Measurements from ENCODE around the gene PLAGL1.
"Not testable (repeated sequence)": the region's sequence is repeated elsewhere in the genome, so short reads cannot be mapped to it uniquely, and the experiment has no call there.

The PLAGL1 gene

DNA sequence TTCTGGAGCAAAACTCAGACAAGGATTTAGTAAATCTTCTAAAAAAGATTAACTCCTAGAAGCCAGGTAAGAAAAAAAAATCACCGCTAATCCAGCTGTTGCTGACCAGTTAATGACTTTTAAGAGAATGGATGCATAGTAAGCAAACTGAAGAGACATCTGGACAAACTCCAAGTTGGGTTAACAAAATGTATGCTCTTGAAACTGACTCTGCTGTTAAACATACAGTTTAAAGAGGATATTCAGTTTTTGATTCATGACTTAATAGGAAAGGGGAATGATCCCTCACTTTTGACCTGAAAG lies 70.4 kb downstream of the PLAGL1 start:
- DNase-seq (ENCODE audit: low spot score) = no peak

DNA sequence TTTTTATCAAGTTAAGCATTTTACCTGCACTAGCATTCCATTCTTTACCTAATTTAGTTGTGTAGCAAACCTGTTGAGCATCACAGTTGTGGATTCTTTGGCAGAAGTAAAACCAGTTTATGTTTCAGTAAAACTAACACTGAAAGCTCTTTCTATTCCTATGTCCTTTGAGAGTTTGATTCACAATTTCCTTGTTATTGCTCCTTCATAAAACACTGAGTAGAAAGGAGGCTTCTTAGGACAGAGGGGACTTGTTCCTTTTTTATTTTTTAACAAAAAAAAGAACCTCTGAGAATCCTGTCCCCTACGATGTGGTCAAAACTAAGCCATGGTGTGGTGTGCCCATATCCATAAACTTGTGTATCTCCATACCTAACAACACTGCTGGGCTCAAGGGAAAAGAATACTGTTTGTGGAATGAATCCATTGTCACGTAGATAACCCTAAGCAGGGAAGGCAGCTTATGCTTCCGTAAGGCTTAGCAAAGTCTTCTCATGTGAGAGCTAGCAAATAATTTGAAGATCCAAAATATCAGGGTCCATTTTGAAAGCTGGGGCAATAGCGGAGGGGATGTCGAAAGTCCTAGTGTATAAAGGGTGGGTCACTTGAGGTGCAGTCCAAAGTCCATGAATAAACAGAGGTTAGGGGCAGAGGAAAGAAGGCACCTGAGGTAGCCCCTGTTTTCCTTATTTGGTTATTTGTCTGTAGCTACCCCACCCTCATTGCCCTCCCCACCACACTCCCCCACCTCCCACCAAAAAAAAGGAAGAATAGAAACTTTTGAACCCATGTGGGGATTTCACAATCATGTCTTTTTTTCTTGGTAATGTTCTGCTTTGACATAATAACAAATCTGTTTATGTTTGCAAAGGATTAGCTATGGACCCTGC lies 71.0 kb downstream of the PLAGL1 start:
- no peak for DNase-seq (ENCODE audit: low spot score)

DNA sequence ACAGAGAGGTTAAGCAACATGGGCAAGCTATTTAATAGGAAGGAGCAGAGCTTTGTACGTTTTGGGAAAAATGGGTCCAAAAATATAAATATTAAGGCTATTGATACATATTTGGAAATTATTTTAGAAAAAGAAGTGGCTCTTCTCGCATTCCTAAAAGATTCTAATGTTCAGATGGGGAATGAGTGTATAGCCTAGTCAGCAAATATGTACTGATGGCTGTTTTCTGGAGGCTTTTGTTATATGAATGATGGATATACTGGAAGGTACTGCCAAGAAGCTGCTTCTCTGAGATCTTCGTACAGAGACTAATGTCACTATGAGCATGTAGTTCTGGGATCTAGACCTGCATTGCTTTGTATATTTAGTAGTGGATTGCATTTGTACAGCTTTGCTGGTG lies 71.7 kb downstream of the PLAGL1 start:
- DNase-seq (ENCODE audit: low spot score) = no peak

DNA sequence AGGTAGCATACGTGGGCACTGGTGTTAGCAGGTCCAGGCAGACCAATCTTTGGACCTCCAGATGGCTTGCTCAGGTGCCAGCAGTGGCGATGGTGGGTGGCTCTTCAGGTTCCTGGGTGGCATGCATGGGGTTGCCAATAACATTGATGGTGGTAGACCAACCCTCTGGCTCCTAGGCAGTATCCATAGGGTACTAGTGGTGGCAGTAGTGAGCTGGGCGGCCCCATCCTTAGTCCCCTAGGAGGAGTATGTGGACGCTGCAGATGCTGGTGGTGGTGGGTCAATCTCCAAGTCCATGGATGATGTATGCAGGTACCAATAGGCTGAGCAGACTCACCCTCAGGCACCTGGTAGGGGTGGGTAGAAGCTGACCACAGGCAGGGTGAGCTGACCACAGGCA lies 73.2 kb downstream of the PLAGL1 start:
- no peak for DNase-seq (ENCODE audit: low spot score)

DNA sequence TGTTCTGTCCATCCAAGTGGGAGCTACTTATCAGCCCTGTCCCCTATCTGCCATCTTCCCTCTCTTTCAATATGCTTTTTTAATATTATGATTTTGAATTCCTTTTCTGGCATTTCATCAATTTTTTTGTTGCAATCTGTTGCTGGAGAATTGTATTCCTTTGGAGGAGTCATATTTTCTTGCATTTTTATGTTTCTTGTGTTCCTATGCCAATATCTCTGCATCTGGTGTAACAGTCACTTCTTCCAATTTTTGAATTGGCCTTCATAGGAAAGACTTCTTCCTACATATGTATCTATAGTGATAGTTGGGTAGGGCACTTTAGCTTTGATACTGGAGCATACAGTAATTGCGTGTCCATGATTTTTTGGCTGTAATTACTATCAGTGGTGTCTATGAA lies 73.7 kb downstream of the PLAGL1 start:
- DNase-seq (ENCODE audit: low spot score) = no peak

DNA sequence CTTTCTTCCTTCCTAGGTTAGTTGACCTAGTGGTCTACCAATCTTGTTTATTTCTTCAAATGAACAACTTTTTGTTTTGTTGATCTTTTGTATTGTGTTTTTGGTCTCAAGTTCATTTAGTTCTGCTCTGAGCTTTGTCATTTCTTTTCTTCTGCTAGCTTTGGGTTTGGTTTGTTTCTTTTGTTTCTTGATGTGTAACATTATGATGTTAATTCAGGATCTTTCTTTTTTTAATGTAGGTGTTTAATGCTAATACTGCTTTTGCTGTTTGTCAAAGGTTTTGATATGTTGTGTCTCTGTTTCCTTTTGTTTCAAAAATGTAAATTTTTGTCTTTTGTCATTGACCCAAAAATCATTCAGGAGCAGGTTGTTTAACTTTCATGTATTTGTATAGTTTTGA lies 78.1 kb downstream of the PLAGL1 start:
- no peak for DNase-seq (ENCODE audit: low spot score)

DNA sequence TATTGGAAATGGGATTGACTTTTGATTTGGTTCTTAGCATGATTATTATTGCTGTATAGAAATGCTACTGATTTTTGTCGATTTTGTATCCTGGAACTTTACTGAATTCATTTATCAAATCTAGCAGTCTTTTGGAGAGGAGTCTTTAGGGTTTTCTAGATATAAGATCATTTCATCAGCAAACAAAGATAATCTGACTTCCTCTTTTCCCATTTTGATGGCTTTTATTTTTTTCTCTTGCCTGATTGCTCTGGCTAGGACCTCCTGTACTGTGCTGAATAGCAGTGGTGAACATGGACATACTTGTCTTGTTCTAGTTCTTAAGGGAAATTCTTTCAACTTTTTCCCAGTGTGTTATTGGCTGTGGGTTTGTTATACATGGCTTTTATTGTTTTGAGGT lies 79.2 kb downstream of the PLAGL1 start:
- no peak for DNase-seq (ENCODE audit: low spot score)

DNA sequence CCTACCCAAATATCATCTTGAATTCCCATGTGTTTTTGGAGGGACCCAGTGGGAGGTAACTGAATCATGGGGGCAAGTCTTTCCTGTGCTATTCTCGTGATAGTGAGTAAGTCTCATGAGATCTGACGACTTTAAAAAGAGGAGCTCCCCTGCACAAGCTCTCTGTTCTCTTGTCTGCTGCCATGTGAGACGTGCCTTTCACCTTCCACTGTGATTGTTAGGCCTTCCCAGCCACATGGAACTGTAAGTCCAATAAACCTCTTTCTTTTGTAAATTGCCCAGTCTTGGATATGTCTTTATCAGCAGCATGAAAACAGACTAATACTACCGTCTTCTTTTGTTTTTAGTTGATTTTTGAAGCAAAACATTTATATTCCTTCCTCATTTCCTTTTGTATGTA lies 91.0 kb downstream of the PLAGL1 start:
- not testable (repeated sequence) for DNase-seq (ENCODE audit: low spot score)

DNA sequence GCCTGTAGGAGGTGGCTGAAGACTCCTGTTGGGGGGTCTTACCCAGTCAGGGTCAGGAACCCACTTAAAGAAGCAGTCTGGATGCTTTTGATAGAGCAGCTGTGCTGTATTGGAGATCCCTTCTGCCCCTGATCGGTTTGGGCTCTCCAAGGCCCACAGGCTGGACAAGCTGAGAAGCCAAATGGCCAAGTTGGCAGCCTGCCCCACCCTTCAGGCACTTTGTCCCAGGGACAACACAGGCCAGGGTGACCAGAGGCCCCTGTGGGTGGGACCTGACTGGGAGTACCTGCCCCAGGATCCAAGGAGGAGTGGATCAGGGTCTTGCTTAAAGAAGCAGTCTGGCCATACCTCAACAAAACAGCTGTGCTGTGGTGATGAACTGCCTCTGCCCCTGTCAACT lies 95.4 kb downstream of the PLAGL1 start:
- DNase-seq (ENCODE audit: low spot score) = no peak

DNA sequence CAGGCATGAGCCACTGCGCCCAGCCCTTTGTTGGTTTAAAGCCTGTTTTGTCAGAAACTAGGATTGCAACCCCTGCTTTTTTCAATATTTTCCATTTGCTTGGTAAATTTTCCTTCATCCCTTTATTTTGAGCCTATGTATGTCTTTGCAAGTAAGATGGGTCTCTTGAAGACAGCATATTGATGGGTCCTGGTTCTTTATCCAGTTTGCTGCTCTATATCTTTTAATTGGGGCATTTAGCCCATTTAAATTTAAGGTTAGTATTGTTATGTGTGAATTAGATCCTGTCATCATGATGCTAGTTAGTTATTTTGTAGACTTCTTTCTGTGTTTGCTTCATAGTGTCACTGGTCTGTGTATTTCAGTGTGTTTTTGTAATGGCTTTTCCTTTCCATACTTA lies 97.0 kb downstream of the PLAGL1 start:
- DNase-seq (ENCODE audit: low spot score) = no peak

DNA sequence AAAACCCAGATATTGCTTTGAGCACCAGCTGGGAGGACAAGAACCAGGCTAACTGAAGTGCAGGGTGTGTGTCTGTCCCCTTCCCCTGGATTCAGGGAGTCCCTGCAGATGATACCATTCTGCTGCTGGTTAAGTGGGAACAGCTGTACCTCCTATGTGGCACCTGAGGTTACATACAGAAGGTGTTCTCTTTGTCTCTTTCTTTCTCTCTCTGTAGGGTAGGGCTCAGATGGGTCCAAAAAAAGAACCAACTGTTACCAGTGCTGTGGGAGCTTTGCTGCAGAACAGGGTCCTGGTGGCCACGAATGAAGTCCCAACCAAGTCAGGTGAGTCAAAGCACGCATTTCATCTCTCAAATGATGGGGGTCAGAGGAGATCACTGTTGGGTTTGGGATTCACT lies 105.2 kb downstream of the PLAGL1 start:
- no peak for DNase-seq (ENCODE audit: low spot score)

DNA sequence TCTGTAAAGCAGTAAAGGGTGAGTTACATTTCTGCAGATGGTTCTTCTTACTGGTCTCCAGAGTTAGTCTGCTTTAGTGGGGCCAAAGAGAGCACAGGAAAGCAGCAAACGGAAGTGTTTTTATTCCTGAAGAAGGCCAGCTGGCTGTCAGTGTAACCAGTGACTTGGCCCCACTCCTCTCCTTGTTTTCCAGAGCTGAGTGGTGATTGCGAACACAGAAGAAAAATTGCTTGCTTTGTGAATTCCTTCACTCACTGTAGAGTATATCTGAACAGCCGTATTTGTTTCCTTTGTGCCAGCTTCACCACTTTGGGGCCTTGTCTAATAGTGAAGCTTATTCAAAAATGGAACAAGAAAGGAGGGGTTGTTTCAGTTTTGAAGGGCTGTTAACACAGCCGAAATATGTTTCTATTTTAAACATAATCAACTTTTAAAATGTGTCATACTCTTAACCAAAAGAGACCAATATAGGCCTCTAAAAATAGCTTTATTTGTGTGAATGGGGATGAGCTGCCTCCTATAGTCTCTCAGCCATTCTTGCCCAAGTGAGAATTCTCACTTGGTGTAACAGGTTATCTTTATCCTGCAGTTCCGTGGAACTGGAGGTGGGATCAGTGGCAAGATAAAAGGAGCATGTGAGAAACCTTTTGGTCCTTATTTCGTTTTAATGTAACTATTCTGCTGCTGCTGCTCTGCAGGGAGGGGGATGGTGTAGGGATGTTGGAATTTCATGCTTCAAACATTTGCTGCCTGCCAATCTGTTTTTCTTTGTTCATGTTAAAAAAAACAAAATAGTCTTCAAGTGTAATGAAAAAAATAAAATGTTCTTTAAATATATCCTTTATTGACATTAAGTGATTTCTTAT lies 105.9 kb downstream of the PLAGL1 start:
- DNase-seq (ENCODE audit: low spot score) = no peak

DNA sequence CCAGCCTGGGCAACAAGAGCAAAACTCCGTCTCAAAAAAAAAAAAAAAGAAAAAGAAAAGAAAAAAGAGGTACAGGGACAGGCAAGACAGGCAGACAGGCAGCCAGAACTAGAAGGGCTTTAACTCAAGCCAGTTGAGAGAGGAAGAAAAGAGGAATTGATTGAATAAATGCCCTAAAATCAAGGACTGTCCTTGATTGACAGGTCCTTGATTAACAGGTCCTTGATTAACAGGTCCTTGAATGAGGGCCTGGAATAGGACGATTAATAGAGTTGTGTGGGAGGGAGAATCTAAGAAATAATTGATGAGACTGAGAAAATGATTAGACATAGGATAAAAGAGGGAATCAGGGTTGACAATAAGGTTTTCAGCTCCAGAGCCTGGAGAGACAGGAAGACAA lies 107.7 kb downstream of the PLAGL1 start:
- no peak for DNase-seq (ENCODE audit: low spot score)

DNA sequence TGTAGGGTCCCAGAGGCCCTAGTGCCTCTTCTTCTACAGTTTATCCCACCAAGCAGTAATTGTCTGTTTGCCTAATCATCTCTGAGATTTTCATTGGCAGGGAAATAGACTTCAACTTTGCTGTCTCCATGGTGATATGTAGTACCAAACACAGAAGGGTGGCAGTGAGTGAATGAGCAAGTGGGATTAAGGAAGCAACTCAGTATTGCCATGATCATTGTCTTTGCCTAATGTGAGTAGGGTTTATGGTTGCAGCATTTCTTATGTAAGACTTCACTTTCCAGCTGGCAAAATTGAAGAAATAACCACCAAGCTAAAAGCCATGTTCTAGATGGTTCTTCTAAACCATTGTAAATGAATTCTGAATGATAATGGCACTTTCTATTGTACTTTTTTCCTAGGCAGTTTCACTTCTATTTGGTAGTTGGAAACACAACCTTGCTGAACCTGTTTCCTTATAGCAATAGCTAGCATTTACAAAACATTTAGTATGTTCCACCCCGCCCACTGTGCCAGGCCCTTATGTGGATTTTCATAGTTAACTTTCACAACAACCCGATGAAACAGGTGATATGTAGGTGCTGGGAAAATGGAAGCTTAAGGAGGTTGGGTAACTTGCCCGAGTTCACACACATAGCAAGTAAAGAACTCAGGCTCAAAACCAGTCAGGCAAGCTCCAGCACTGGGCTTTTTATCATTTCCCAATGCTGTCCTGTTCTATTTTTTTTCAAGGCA lies 111.8 kb downstream of the PLAGL1 start:
- DNase-seq (ENCODE audit: low spot score) = no peak

DNA sequence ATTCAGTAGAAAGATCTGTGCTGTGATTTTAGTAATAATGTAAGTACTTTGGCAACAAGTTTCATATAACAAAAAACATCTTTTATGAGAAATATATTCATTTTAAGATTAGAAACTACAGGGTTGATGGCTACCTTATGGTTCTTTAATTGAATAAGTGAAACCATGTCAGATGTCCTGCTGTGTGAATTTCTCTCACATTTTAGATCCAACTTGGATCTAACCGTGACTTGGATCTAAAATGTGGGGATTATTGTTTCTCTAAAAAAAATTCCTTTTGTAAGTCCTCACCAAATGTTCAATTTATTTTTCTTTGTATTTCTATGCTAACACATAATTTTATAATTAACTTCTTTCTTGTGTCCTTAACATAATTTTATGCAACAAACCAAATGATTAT lies 113.4 kb downstream of the PLAGL1 start:
- DNase-seq (ENCODE audit: low spot score) = no peak

Measured in cerebellar cortex (tissue), 1 donor.